Measurements from ENCODE around the gene SLC22A23.

- TF ChIP-seq STAT6 (CRISPR knock-in tag; conservative IDR thresholded peaks at IDR 0.05; ENCODE audit: low read depth) (no peak), CTCF (IDR thresholded peaks at IDR 0.05) (no peak)
Observed at GRCh38 chr6:3233904-3234303, 222.9 kb downstream of the SLC22A23 start.
